HL-60 (cell line): ENCODE measurements around the gene CLNK.

Experiments
- DNase-seq, 2 experiments: peaks; one replicate each; pipeline ENCODE4 v3.0.0-alpha.2; 2010 to 2020; ENCODE audit warnings: low read depth in 1 of 2, low spot score in 1 of 2
- H3K27ac ChIP-seq: fragments of 250-450 bp; sonication (Bioruptor Pico); replicated peaks from 2 replicates; pipeline ENCODE4 v1.5.1; 2020; ENCODE audit warnings: mild to moderate bottlenecking, moderate library complexity
- H3K27me3 ChIP-seq: fragments of 250-450 bp; sonication (Bioruptor Pico); 2 replicates; pipeline ENCODE4 v1.5.1; 2021; ENCODE audit warnings: mild to moderate bottlenecking, moderate library complexity; ENCODE audit not compliant: insufficient read depth, poor library complexity, severe bottlenecking
- H3K4me3 ChIP-seq: replicated peaks from 2 replicates; pipeline ENCODE4 v1.5.1; 2011; ENCODE audit warnings: mild to moderate bottlenecking, control low read depth, low read length; ENCODE audit not compliant: insufficient read depth
- CTCF ChIP-seq: IDR thresholded peaks from one replicate; pipeline ENCODE4 v1.5.1; 2011; ENCODE audit warnings: low read length, control low read depth, inconsistent platforms; ENCODE audit not compliant: insufficient read depth
- GABPA ChIP-seq: IDR thresholded peaks from 2 replicates; pipeline ENCODE4 v1.6.1; 2012; ENCODE audit warnings: low read depth
- POLR2AphosphoS5 ChIP-seq: IDR thresholded peaks from 2 replicates; pipeline ENCODE4 v1.6.1; 2012; ENCODE audit warnings: low read depth
- REST ChIP-seq: IDR thresholded peaks from 2 replicates; pipeline ENCODE4 v1.6.1; 2012; ENCODE audit warnings: low read depth; ENCODE audit not compliant: insufficient replicate concordance
- SPI1 ChIP-seq: IDR thresholded peaks from 2 replicates; pipeline ENCODE4 v1.6.1; 2012; ENCODE audit warnings: low read depth, mild to moderate bottlenecking, borderline replicate concordance

CLNK gene

DNA sequence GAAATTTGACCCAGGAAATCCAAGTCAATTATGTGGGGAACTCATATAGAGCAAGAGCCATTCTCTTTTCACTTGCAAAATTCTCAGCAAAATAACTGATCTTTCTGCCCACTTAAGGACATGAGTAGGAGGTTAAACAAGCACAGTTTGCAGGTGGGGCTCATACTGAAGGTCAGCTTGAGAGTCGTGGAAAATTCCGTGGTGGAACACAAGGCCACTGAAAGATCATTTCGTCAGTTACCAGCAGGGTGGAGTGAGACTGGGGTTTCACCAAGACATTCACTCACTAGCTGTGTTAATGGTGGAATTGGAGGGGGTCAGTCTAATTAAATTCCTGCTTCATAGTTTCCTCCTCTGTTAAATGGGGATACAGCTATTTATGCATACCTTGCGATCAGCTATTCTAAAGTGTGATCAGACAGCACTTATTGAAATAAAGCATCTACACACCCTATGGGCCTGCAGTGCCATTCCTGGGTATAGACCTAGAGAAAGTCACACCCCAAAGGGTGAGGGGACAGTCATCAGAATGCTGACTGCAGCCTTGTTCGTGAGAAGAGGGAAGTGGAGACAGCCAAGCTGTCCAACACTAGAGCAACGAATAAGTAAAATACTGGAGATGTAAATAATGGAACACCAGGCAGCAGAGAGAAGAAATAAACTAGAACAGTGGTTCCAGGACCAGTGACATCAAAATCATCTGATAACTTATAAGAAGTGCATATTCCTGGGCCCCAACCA is 42.7 kb upstream of the CLNK start:
- TF ChIP-seq SPI1 (no peak), POLR2AphosphoS5 (no peak), REST (no peak), CTCF (no peak), GABPA (no peak)
- no peak for DNase-seq
- Histone ChIP-seq H3K4me3 (no peak overlapping the region), H3K27me3 (no peaks in the 10 kb centered on the region), H3K27ac (no peak overlapping the region)

DNA sequence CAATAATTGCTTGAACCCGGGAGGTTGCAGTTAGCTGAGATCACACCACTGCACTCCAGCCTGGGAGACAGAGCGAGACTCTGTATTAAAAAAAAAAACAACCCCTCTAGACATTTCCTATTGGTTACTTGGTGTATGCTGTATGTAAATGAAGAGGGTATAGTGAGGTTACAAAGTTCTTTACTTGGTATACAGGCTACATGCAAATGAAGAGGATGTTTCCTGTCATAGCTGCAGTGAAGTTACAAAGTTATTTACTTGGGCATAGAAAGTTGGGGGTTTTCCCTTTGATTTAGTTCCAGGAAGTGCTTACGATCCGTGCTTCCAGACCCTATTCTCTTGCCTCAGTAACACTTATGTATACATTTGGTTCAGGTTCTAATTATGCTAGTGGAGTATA is 38.4 kb upstream of the CLNK start:
- TF ChIP-seq SPI1 (no peak), REST (no peak), POLR2AphosphoS5 (no peak), GABPA (no peak), CTCF (no peak)
- Histone ChIP-seq H3K4me3 (no peak overlapping the region), H3K27ac (no peak overlapping the region), H3K27me3 (no peaks in the 10 kb centered on the region)
- no peak for DNase-seq

DNA sequence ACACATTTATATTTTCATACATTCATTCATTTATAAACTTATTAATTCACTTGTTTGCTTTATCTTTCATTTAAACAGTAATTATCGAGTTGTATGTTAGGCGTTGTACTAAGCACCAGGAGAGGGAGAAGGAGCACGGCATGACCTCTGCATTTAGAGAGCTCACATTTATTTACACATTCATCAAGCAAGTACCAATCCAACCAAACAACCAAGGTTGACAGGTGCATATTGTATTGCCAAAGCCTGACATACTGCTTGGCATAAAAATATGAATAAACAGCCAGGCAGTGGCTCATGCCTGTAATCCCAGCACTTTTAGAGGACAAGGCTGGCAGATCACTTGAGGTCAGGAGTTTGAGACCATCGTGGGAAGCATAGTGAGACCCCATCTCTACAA is 37.0 kb upstream of the CLNK start:
- no peak overlapping the region for H3K27ac ChIP-seq
- H3K4me3 ChIP-seq = no peak overlapping the region
- TF ChIP-seq SPI1 (no peak), POLR2AphosphoS5 (no peak)
- DNase-seq = no peak
- no peaks in the 10 kb centered on the region for H3K27me3 ChIP-seq

DNA sequence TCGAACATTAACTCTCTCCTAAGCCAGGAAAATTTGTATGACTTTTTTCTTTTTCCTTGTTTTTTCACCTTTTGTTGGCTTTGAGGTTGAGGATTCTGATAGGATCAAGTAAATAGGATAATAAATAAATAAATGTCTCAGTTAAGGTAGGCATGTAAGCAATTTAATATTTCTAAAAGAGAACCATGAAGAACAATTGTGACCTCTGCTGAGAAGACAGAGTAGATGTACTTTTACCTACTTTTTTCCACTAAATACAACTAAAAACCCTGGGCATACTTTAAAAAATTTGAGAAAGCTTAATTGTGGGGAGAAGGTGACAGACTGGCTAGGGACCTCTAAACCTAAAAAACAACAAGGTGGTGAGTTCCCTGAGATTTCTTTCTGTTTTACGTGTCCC is 31.6 kb upstream of the CLNK start:
- TF ChIP-seq REST (no peak), POLR2AphosphoS5 (no peak), SPI1 (no peak), GABPA (no peak), CTCF (no peak)
- no peak for DNase-seq
- Histone ChIP-seq H3K4me3 (no peak overlapping the region), H3K27ac (no peak overlapping the region), H3K27me3 (no peaks in the 10 kb centered on the region)
